HG03342 (cell line): Measurements from ENCODE around the gene FLYWCH1.

Experiments
- ATAC-seq: cut with Tn5 transposase; IDR thresholded peaks from one replicate; pipeline ENCODE4 v1.9.1; 2021; ENCODE audit warnings: mild to moderate bottlenecking, moderate library complexity; ENCODE audit not compliant: unreplicated experiment

The FLYWCH1 gene

GRCh38 chr16:2966808-2967191, 55.1 kb downstream of the FLYWCH1 start:
- no peak for ATAC-seq

GRCh38 chr16:2967211-2967631, 55.5 kb downstream of the FLYWCH1 start:
- ATAC-seq = no peak

- no peak for ATAC-seq
Measured at GRCh38 chr16:2967721-2968161, 56.0 kb downstream of the FLYWCH1 start.

- no peak for ATAC-seq
Measured at GRCh38 chr16:2968368-2968737, 56.6 kb downstream of the FLYWCH1 start.

GRCh38 chr16:2968738-2969544, 57.2 kb downstream of the FLYWCH1 start, which contains the start of gene PAQR4:
TSS of gene PAQR4 (plus strand) at chr16:2969348. CDS start at chr16:2969675, 327 bp downstream.
- peak; percentile 70 for ATAC-seq

- peak; percentile 32 for ATAC-seq
Measured at GRCh38 chr16:2969545-2970521, 58.1 kb downstream of the FLYWCH1 start.

GRCh38 chr16:2970563-2970962, 58.8 kb downstream of the FLYWCH1 start:
- ATAC-seq = no peak

GRCh38 chr16:2971134-2971984, 59.6 kb downstream of the FLYWCH1 start:
- ATAC-seq = no peak

GRCh38 chr16:2971985-2972784, 60.5 kb downstream of the FLYWCH1 start:
- ATAC-seq = no peak

- no peak for ATAC-seq
Measured at GRCh38 chr16:2973093-2973492, 61.4 kb downstream of the FLYWCH1 start.

- ATAC-seq = no peak
Measured at GRCh38 chr16:2973605-2974318, 62.0 kb downstream of the FLYWCH1 start.

GRCh38 chr16:2974319-2975056, 62.8 kb downstream of the FLYWCH1 start:
- ATAC-seq = no peak

GRCh38 chr16:2975161-2975795, 63.5 kb downstream of the FLYWCH1 start:
- no peak for ATAC-seq

GRCh38 chr16:2976201-2976600, 64.5 kb downstream of the FLYWCH1 start:
- ATAC-seq = no peak

- ATAC-seq = no peak
Measured at GRCh38 chr16:2976673-2977072, 64.9 kb downstream of the FLYWCH1 start.

GRCh38 chr16:2977440-2977839, 65.7 kb downstream of the FLYWCH1 start:
- no peak for ATAC-seq

GRCh38 chr16:2979669-2980226, 68.0 kb downstream of the FLYWCH1 start:
- peak; percentile 8 for ATAC-seq
